NCI-H345 treated with DMSO at 0.1 percent for 48 hours (cell line): ENCODE results near the gene RNF166.

Experiments used
- DNase-seq: peaks from one replicate; lab custom pipeline; 2025; ENCODE audit not compliant: unreplicated experiment; lab: John Stamatoyannopoulos, UW

The RNF166 gene

GRCh38 chr16:88723911-88724310 lies 17.7 kb upstream of the RNF166 start:
- no peak for DNase-seq

- DNase-seq: no peak
These were observed 17.3 kb upstream of the RNF166 start for GRCh38 chr16:88723507-88723887.

GRCh38 chr16:88722784-88723506 lies 16.7 kb upstream of the RNF166 start:
- no peak for DNase-seq

- no peak for DNase-seq
These were observed 15.9 kb upstream of the RNF166 start for GRCh38 chr16:88721815-88722755.

- no peak for DNase-seq
These were observed 15.0 kb upstream of the RNF166 start for GRCh38 chr16:88721236-88721635.

GRCh38 chr16:88720396-88720970 lies 14.3 kb upstream of the RNF166 start:
- no peak for DNase-seq

GRCh38 chr16:88719933-88720296 lies 13.7 kb upstream of the RNF166 start:
- DNase-seq: no peak

GRCh38 chr16:88719267-88719932 lies 13.2 kb upstream of the RNF166 start:
- no peak for DNase-seq

GRCh38 chr16:88718178-88718577 lies 12.0 kb upstream of the RNF166 start:
- no peak for DNase-seq

GRCh38 chr16:88716601-88717001 lies 10.4 kb upstream of the RNF166 start:
- no peak for DNase-seq

GRCh38 chr16:88716201-88716600 lies 10.0 kb upstream of the RNF166 start:
- DNase-seq: no peak

GRCh38 chr16:88715312-88716190 lies 9.3 kb upstream of the RNF166 start:
- DNase-seq: no peak

- DNase-seq: no peak
These were observed 8.5 kb upstream of the RNF166 start for GRCh38 chr16:88714420-88715302.

- no peak for DNase-seq
These were observed 7.6 kb upstream of the RNF166 start for GRCh38 chr16:88713568-88714419.

- DNase-seq: no peak
These were observed 6.8 kb upstream of the RNF166 start for GRCh38 chr16:88713054-88713453.

GRCh38 chr16:88712362-88712979 lies 6.3 kb upstream of the RNF166 start:
- DNase-seq: no peak

GRCh38 chr16:88711750-88712340 lies 5.6 kb upstream of the RNF166 start:
- DNase-seq: no peak

- no peak for DNase-seq
These were observed 4.3 kb upstream of the RNF166 start for GRCh38 chr16:88710556-88710955.
